Activated CD4-positive, CD25-positive, alpha-beta regulatory T cell treated with anti-CD3 and anti-CD28 coated beads, Interleukin-2, amount 50 U/mL, for 16 hours (primary cell): ENCODE measurements around the gene LYPLAL1.

Experiments
- DNase-seq: peaks from one replicate; pipeline ENCODE4 v3.0.0-alpha.2; 2020; ENCODE audit warnings: low read depth, low spot score

The LYPLAL1 gene

GRCh38 chr1:219173758-219174459 is at the start of gene LYPLAL1:
Gene LYPLAL1, plus strand, starts transcription at chr1:219173878. Its CDS starts 13 bp downstream, at chr1:219173891.
- peak; percentile 71 for DNase-seq

GRCh38 chr1:219124163-219124562 is 49.5 kb upstream of the LYPLAL1 start:
- DNase-seq: no peak

DNA sequence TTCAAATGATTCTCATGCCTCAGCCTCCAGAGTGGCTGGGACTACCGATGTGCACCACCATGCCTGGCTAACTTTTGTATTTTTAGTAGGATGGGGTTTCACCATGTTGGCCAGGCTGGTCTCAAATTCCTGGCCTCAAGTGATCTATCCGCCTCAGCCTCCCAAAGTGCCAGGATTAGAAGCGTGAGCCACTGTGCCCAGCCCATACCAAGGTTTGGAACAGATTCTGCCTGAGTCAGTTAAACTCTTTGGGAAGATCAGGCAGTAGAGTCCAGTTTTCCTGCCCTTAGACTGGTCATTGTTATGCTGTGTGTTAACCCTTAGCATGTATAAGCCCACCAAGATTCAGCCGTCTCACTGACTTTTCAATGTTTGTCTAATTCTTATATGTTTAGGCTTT is 48.3 kb upstream of the LYPLAL1 start:
- no peak for DNase-seq

DNA sequence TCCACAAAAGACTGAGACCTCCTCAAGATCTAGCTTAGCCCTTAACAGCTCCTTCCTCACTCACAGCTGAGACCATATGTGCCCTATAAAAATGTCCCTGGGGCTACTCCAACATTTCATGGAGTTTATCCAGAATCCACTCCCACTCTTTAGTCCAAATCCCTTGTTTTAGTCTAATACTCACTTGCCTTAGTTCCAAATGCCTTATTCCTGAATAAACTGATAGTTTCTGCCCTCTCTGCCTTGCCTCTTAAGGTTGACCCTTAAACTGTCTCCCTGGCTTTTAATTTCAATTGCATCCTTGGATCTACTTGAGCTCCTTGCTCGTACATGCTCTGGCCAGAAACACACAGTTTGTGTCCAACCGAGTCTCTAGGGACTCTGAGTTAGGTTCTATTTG is 47.3 kb upstream of the LYPLAL1 start:
- DNase-seq: no peak

- DNase-seq: no peak
These were observed 44.7 kb upstream of the LYPLAL1 start for GRCh38 chr1:219128957-219129356.

DNA sequence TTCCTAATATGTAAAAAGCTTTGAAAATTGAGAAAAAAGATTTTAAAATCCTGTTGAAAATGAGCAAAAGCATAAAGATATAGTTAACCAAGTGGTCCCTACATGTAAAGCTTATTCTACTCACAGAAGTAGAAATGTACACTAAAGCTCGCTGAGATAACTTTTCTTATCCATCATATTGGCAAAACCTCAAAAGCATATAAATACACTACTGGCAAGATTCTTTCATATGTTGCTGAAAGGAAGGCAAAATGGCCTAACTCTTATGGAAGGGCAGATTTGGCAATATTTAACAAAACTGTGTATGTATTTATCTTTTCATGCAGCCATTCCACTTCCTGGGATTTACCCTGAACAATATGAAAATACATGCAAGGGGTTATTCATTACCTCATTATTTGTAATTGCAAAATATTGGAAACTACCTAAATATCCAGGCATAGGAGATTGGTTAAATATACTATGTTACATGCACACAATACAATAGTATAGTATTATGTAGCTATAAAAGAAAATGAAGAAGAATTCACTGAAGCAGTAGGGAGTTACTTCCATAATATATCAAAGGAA is 43.2 kb upstream of the LYPLAL1 start:
- DNase-seq: no peak

- no peak for DNase-seq
These were observed 40.7 kb upstream of the LYPLAL1 start for GRCh38 chr1:219132939-219133338.

GRCh38 chr1:219138747-219139146 is 34.9 kb upstream of the LYPLAL1 start:
- DNase-seq: no peak

GRCh38 chr1:219140303-219140877 is 33.3 kb upstream of the LYPLAL1 start:
- no peak for DNase-seq

DNA sequence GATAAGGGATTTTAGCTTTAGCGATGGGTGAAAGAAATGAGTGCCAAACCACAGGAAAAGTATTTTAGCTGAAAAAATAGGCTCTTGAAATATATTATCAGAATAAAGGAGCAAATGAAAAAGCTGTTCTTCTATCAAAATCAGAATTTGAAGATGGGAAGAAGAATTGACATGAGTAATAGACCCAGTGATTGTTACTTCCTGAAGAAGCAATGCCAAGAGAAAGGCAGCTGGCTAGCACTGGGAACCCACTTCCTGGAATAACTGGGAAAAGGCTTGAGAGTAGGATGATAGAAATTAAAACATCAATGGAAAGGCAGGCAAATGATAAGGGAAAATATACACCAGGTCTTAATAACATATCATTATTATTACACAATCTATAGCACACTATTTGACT is 29.9 kb upstream of the LYPLAL1 start:
- DNase-seq: no peak

GRCh38 chr1:219144658-219145315 is 28.9 kb upstream of the LYPLAL1 start:
- DNase-seq: no peak

- DNase-seq: no peak
These were observed 26.1 kb upstream of the LYPLAL1 start for GRCh38 chr1:219147571-219148019.

DNA sequence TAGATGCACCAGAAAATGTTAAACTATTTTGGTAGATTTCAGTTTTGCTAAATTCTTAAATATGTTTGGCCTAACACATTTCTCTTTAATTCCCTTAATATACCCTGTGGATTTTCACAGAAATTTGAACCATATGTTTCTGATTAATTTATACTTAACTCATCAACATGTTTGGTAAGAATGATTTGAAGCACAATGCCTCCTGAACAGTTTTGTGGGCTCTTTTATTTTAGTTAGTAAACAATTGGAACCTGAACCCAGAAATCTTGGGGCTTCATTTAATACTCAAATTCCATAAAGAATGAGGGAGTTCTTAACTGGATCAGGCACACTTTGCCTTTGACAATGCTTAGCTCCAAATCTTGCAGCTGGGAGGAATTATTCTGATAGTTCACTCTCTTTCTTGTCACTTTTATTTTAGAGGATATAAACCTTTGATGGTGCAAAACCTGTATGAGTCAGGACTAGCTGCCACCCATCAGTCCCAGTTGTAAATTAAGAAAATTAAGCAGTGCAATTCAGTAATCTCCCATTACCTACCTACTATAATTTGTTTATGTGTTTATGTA is 24.6 kb upstream of the LYPLAL1 start:
- no peak for DNase-seq

GRCh38 chr1:219149953-219150352 is 23.7 kb upstream of the LYPLAL1 start:
- no peak for DNase-seq

DNA sequence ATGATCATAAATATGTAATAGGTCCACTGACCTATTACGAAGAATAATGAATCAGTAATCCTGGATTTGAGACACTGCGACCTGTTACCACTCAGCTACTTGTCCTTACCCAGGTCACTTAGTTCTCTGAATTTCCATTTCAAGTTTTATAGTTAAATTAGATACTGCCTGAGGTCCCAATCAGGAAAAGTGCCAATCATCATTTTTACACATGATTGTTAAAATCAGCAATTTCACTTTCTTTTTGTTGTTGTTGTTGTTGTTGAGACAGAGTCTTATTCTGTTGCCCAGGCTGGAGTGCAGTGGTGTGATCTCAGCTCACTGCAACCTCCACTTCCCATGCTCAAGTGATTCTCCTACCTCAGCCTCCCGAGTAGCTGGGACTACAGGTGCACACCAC is 22.8 kb upstream of the LYPLAL1 start:
- DNase-seq: no peak

DNA sequence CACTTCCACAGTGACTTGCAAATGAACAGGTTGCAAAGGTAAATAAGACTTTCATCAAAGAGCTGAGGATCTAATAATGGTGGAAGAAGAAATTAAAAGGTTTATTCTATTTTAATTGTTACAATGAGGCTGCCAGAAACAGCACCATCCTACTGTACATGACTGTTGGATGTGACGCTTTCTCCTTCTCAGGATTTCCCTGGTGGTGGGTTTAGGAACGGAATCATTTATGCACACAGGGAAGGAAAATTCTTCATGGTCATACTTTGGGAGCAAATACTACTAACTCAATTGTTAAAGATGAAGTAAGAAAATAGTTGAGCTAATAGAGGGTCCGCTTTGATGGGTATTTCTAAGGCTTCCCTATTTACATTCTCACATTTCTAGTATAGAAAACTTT is 22.2 kb upstream of the LYPLAL1 start:
- DNase-seq: no peak

DNA sequence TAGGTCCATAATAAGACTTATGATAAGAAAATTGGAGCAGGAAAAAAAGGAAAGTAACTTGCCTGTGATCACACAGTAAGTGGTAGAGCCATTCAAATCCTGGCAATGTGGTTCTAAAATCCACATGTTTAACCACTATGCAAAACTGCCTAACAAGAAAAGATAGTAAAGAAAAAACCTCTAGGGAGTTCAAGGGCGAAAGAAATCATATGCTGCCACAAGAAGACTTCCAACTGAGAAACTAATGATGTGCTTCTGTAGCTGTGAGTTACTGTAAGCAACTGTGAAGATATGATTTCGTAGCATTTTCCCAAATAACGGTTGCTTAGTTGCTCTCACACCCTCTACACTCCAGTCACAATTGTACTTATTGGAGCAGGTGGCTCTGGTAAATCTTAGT is 20.9 kb upstream of the LYPLAL1 start:
- DNase-seq: no peak

GRCh38 chr1:219153723-219154122 is 20.0 kb upstream of the LYPLAL1 start:
- DNase-seq: no peak

DNA sequence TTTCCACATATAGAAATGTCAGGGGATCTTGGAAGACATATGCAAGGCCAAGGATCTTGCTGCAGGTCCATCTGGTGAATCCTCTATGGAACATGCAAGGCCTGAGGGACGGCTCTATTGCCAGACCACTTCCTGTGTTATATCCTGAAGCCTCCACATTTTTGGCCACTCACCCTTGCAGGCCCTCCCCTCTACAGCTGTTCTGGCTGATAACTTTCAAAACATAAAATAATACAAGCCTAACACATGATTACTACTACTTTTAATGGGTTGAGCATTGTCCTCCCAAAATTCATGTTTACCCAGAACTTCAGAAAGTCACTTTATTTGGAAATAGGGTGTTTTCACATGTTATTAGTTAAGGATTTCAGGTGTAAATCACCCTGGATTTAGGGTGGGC is 18.5 kb upstream of the LYPLAL1 start:
- no peak for DNase-seq

DNA sequence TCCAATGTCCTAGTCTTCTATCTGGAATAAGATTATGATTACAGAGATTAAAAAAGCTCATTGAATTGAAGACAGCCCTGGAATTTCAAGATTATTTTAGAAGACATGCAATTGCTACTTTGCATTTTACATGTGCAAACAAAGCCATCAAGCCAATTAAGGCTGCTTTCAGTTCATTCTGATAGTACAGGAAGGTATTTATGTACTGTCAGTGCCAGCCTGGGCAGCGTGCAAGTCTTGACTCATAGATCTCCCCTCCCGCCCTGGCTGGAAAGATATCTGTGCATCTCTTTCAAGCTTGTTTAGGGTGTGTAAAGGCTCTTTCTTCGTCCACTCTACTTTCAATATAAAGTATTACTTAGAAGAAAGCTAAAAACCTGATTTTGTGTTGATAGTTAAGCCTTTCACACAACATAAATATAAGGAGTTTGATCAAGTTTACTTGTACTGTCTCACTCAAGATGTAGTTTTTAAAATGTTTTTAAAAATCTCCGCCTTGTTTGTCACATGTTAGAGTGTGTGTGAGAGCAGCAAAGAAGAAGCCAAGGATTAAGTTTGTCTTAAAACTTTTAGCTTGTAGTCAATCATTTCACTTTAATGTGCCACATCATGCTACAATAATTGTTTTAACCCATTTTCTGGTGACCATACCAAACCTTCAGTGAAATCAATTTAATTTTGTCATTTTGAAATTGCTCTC is 13.6 kb upstream of the LYPLAL1 start:
- no peak for DNase-seq

GRCh38 chr1:219160967-219161366 is 12.7 kb upstream of the LYPLAL1 start:
- DNase-seq: no peak

DNA sequence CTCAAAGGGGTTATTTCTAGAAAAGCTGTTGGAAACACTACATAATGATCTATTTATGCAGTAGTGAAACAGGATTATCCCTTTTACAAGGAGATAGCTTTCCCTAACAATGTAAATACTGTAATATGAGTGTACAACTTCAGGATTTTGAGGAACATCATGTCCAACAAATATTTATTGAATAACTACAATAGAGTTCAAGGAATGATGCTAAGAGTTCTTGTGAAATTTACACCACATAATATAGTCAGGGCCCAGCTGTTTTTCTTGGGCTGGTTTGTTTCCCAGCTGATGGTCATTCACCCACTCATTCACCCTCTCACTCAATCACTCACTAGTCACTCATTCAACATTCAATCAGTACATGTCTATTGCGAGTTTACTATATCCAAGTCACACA is 12.3 kb upstream of the LYPLAL1 start:
- no peak for DNase-seq
